NCI-H524 treated with DMSO at 0.1 percent for 48 hours (cell line): ENCODE results near the gene C1orf21.

Experiments
- DNase-seq: peaks from one replicate; lab custom pipeline; 2025; lab: John Stamatoyannopoulos, UW

Gene C1orf21

DNA sequence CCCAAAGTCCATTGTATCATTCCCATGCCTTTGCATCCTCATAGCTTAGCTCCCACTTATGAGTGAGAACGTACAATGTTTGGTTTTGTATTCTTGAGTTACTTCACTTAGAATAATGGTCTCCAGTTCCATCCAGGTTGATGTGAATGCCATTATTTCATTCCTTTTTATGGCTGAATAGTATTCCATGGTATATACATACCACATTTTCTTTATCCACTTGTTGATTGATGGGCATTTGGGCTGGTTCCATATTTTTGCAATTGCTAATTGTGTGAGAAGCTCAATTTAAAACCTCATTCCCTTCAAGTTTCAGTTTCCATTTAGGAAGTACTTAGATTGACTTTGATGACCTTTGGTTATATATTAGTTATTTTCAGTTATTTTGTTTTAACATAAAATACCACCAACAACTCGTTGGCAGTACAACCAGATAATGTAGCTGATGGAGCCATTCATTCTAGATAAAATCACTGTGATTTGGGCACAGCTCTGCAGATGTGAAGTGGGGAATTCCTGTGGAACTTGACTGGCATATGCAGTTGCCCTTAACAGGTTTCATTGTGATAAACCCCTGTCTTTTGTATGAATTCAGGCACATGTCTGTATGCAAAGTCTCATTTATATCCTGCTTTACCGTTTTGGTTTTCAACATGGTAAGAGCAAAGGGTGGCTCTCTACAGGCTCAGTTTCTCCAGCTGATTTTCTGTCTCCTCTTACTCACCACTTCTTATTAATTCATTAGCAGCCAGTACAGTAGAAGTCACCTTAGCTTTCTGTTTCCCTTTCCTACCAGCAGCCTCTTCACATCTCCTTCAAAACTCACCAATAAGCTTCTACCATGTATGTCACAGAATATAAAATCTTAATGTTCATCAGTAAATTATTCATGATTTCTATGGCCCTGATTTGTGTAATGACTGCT is 170.9 kb downstream of the C1orf21 start:
- DNase-seq = no peak

DNA sequence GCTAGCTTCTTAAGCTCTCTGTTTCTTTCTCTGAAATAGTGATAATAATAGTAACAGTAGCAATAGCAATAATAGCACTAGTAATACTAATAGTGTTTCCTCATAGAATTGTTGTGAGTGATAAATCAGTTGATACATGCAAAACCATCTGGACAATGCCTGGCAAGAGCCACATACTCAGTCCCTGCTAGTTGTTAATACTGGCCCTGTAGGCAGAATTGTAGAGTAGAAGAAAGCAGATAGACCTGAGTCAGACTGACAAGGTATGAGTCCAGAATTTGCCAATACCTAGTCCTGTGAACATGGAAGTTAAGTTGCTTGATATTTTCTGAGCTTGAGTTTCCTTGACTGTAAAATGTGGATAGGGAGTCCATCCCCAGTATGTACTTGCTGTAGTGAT is 171.9 kb downstream of the C1orf21 start:
- no peak for DNase-seq

GRCh38 chr1:184559117-184559713 is 172.4 kb downstream of the C1orf21 start:
- no peak for DNase-seq

- DNase-seq = no peak
Observed at GRCh38 chr1:184562806-184563205, 176.0 kb downstream of the C1orf21 start.

DNA sequence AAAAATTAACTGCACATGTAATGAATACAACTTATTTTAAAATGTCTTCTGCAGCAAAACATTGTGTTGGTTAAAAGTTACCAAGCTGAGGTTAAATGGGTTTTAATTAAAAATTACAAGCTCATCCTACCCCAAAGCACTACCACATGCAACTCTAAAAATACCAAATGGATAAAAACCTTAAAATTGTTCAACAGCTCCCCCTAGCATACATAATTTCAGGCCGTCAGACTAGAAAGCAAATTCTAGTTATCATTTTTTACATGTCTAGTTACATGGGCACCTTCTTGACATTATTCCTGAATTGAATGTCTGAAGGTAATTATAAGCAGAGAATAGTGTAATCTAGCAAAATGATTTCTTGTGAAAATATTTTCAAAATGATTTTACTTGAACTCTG is 176.5 kb downstream of the C1orf21 start:
- peak; percentile 32 for DNase-seq

DNA sequence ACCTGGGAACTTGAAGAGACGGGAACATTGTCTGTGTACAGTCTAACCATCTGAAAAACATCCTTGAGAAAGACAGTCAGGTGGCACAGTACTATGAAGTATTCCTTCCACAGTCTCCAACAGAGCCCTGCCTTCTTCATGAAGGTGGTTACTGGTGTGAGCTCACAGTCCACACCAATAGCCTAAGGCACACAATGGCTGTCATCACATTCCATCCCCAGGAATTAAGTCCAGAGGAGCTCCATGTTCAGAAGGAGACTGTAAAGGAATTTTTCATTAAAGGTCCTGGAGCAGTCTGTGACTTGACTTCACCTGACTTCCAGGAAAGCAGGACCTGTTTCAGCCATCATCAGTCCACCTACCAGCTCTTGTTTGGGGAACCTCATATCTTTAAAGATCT is 180.2 kb downstream of the C1orf21 start:
- DNase-seq = no peak

DNA sequence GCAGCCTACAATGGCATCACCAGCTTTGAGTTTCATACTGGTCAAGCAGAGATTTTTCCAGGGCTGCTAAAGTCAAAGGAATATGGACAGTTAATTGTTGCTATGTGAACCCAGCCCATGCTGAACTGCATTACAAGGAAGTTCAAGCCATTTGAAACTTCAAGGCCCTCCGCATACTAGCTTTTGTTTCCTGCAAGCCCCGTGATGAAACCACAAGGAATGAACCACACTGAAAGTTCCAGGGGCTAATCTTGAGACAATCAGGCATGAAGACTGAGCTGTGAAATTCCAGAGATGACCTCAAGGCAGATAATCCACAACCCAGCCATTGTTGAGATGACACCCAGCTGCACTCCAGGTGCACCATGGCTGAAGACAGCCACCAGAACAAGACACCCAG is 180.8 kb downstream of the C1orf21 start:
- no peak for DNase-seq

- DNase-seq = no peak
Observed at GRCh38 chr1:184568148-184568547, 181.3 kb downstream of the C1orf21 start.

GRCh38 chr1:184569106-184569505 is 182.3 kb downstream of the C1orf21 start:
- no peak for DNase-seq

- DNase-seq = no peak
Observed at GRCh38 chr1:184574588-184574987, 187.8 kb downstream of the C1orf21 start.

DNA sequence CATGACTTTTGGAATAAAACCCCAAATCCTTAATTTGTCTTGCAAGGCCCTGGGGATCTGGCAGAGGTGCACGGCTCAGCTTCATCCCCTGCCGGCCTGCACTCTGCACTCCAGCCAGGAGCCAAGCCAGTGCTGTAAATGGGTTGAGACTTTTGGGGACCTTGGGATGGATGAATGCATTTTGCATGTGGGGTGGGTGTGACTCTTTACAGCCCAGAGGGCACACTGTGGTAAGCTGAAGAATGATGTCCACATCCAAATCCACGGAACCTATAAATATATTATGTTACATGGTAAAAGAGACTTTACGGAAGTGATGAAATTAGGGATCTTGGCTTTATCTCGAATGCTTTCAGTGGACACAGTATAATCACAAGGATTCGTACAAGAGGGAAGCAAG is 190.0 kb downstream of the C1orf21 start:
- no peak for DNase-seq

GRCh38 chr1:184577319-184577718 is 190.5 kb downstream of the C1orf21 start:
- DNase-seq = no peak

DNA sequence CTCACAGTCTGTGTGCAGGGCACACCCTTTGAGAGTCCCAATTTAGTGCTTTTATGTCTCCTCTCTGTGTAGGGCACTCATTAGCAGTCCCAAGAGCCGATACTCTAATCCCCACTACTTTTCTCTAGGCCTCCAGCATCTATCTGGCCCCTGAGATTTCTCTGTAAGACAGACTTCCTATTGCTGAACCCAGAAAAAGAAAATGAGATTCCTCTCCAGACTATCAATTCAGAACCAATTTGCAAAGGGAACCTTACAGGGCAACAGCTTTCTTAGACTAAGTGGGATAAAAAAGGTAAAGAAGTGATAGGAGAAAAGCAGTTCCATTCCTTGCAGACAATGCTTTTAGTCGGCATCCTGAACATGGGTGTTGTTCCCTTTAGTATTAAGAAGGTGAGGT is 195.6 kb downstream of the C1orf21 start:
- DNase-seq = no peak

DNA sequence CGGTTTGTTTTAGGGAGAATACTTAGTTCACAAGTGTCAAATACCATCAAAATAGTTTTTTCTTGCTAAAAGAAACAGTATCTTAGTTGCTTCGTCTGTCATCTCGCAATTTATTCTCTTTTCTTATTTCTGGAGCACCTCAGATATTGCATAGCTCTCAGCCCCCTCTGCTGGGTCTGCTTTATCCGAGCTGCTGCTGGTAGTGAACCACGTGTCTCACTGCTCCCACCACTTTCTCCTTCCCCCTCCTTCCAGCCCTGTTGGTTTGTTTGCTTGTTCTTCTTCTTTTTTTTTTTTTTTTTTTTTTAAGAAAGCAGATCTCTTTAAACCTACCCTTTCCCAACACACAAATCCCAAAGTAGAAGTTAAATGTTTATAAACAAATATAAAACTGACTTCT is 197.0 kb downstream of the C1orf21 start:
- no peak for DNase-seq

- DNase-seq = no peak
Observed at GRCh38 chr1:184588701-184589100, 201.9 kb downstream of the C1orf21 start.

GRCh38 chr1:184590163-184590750 is 203.4 kb downstream of the C1orf21 start:
- DNase-seq = no peak

DNA sequence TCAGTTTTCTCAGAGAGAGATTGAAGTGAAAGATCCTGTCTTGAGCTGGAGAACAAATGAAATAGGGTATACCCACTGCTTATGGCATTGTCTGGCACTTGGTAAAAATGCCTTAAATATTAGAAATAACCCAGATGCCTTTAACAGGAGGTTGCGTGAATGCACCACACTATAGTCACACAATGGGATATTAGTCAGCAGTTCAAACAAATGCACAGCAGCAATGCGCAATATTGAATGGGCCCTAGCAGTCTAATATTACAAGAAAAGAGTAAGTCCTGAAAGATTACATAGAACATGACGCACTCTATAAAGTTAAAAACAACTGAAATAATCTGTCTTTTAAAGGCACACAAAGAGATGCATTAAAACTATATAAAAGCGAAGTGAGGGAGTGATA is 206.8 kb downstream of the C1orf21 start:
- DNase-seq = no peak

DNA sequence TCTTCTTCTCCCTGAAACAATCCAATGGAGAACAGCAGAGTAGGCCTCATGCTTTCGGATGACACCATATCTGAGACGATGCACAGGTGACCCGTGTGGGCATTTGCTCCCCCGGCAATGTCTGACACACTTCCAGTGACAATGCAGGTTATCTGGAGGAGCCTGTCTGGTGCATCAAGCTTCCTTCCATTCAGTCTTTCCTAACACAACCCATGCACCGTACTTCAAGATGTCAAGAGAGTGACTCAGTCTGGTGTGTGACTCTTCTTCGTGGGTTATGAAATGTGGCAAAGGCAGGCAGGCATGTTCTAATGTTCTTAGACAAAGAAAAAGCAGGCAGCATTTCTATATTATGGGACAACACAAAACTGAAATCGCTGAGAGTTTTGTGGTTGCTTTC is 208.8 kb downstream of the C1orf21 start:
- no peak for DNase-seq

DNA sequence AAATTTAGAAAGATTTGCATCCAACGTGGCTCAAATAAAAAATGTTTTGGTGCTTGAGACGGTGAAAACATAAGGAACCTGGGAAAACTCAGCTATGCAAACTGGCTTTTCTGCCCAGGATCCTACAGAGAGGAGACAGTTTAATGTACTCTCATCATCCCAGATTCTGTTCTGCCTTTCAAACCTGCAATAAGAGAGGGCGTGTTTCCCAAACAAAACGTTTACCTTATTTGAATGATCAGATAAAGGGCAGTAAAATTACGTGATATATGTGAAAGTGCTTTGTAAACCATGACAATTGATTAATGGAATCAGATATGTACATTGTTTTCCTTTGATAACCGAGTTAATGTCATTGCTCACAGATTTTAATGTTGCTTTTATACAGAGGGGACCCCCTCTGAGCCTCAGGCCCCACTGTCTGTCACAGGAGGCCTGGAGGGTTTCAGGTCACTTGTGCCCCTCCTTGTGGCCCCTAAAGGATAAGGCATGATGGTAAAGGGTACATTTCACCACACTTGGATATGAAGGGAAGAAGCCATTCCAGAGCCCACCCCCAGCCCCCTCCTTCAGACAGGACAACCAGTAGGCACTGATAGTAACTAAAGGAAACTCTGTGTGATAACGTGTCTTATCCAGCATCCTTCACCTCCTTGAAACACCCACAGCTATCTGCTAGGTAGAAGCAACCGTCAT is 210.3 kb downstream of the C1orf21 start:
- DNase-seq = no peak

DNA sequence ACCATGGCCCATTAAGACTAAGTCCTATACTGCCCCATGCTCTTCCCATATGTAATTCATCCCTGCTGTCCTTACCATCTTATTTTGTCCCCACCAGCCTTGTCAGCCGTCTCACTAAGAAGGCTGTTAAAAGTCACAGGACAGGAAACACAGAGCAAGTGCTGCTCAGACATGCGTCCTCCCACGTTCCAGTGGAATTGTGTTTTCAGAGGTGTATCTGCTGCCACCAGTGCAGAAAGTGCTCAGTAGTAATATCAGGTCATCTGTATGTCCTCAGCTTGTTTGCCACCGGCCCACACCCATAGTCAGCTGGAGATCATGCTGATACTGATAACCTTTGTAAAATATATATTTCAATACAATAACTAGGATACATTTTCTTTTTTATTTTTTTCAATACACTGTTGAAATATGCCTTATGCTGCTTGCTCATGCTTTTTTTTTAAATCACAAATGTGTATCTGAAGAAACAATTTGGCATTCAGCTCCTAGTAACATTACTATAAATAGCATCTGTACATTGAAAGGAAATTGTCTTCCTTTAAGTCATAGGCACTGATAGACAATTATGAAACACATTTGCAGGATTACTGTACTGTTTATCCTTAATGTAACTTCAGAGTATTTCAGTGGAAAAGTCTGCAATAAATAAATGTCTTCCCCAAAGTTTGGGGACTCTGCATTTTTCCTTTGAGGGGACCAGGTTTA is 211.0 kb downstream of the C1orf21 start:
- no peak for DNase-seq

- no peak for DNase-seq
Observed at GRCh38 chr1:184598403-184599193, 211.8 kb downstream of the C1orf21 start.
